Dendritic cell treated with granulocyte-macrophage colony-stimulating factor and Interleukin-4, amounts not matched to agents 40 ng/mL and 50 ng/mL, for 4 days (primary cell): ENCODE measurements around the gene IKBKE.

Experiments
- H3K27ac Mint-ChIP-seq: one replicate; pipeline ENCODE4 v1.8.0; 2022; ENCODE audit warnings: mild to moderate bottlenecking, mixed read lengths
- H3K27me3 Mint-ChIP-seq: one replicate; pipeline ENCODE4 v1.8.0; 2022; ENCODE audit warnings: mild to moderate bottlenecking, mixed read lengths
- H3K36me3 Mint-ChIP-seq: one replicate; pipeline ENCODE4 v1.8.0; 2022; ENCODE audit warnings: low read depth, mixed read lengths
- H3K4me1 Mint-ChIP-seq: one replicate; pipeline ENCODE4 v1.8.0; 2022; ENCODE audit warnings: low read depth, mixed read lengths
- H3K4me3 Mint-ChIP-seq: one replicate; pipeline ENCODE4 v1.8.0; 2022; ENCODE audit warnings: mild to moderate bottlenecking, moderate library complexity, mixed read lengths
- H3K9me3 Mint-ChIP-seq: one replicate; pipeline ENCODE4 v1.8.0; 2022; ENCODE audit warnings: mixed read lengths
- intact Hi-C: fragments of 100-400 bp; cut with micrococcal nuclease; formaldehyde crosslinking; loops from one replicate; pipeline ENCODE4 v1.15.0; 2022

Gene IKBKE

DNA sequence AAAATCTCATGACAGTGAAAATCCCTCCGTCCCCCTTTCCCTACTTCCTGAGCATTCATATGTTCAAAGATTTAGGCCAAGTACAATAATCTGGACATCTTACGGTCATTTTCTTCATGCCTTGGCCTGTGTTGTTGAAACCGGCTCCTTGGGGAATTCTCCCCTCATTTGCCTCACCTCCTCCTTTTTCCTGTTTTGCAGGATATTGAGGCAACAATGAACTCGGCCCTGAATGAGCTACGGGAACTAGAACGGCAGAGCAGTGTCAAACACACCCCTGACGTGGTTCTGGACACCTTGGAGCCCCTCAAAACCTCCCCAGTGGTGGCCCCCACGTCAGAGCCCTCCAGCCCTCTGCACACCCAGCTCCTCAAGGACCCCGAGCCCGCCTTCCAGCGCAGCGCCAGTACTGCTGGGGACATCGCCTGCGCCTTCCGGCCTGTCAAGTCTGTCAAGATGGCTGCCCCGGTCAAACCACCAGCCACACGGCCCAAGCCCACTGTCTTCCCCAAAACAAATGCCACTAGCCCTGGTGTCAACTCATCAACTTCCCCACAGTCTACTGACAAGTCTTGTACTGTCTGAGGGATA is 9.3 kb upstream of the IKBKE start:
- intact Hi-C loops: no loop called here
- Mint-ChIP-seq H3K4me1 (peaks cover 58% of the 10 kb centered on the region), H3K36me3 (peaks cover 78% of the 10 kb centered on the region), H3K4me3 (no peak overlapping the region), H3K9me3 (no peaks in the 10 kb centered on the region), H3K27ac (peak overlapping the region; percentile 39), H3K27me3 (peaks cover under 1% of the 10 kb centered on the region)

DNA sequence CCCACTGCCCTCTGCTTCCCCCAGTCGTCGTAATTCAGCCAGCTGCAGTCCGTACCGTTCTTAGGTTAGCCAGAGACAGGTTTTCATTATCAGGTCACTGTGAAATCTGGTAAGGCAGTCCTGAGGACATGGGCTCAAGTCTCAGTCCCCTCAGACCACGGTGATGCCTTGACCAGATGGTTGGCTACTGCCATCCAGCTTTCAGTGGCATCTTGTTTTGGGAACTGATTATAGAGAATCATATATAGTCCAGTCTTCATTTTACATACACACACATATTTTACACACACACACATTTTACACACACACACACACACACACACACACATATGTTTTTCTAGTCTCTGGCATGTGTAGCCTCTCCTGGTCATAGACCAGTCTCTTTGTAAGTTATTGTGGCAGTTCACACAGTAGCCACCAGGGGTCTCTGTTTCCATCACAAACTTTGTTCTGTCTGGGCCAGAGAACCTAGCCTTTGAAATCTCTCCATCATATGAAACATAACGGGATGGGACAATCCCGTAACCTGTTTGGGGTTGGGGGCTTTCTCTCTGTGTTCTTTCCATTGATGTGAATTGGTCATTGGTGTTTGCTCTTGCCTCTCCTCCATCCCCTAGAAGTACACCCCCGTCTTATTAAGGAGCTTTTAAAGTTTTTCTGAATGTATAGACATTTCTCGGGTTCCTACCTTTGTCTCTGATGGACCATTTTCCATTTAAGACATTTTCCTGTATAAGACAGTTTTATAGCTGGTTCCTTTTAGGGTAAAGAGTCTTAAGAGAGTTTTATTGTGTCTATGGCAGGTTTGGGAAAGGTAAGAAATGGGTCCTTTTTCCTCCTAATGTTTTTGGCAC is 8.4 kb upstream of the IKBKE start:
- intact Hi-C loops: no loop called here
- no peaks in the 10 kb centered on the region for H3K9me3 Mint-ChIP-seq
- H3K4me1 Mint-ChIP-seq: peaks cover 58% of the 10 kb centered on the region
- peak overlapping the region; percentile 39 for H3K27ac Mint-ChIP-seq
- H3K4me3 Mint-ChIP-seq: no peak overlapping the region
- peaks cover 70% of the 10 kb centered on the region for H3K36me3 Mint-ChIP-seq
- H3K27me3 Mint-ChIP-seq: peaks cover 5% of the 10 kb centered on the region

- H3K36me3 Mint-ChIP-seq: peaks cover 57% of the 10 kb centered on the region
- no peak overlapping the region for H3K4me3 Mint-ChIP-seq
- H3K9me3 Mint-ChIP-seq: no peaks in the 10 kb centered on the region
- peak overlapping the region; percentile 22 for H3K27ac Mint-ChIP-seq
- intact Hi-C loops: no loop called here
- peaks cover 6% of the 10 kb centered on the region for H3K27me3 Mint-ChIP-seq
- peaks cover 58% of the 10 kb centered on the region for H3K4me1 Mint-ChIP-seq
Observed at GRCh38 chr1:206463137-206463536, 7.1 kb upstream of the IKBKE start.

GRCh38 chr1:206463911-206464310 is 6.4 kb upstream of the IKBKE start:
- Mint-ChIP-seq H3K4me1 (peaks cover 60% of the 10 kb centered on the region), H3K27me3 (peaks cover 6% of the 10 kb centered on the region), H3K9me3 (no peaks in the 10 kb centered on the region), H3K4me3 (no peak overlapping the region), H3K27ac (peak overlapping the region; percentile 82), H3K36me3 (peaks cover 49% of the 10 kb centered on the region)
- intact Hi-C loops: no loop called here

DNA sequence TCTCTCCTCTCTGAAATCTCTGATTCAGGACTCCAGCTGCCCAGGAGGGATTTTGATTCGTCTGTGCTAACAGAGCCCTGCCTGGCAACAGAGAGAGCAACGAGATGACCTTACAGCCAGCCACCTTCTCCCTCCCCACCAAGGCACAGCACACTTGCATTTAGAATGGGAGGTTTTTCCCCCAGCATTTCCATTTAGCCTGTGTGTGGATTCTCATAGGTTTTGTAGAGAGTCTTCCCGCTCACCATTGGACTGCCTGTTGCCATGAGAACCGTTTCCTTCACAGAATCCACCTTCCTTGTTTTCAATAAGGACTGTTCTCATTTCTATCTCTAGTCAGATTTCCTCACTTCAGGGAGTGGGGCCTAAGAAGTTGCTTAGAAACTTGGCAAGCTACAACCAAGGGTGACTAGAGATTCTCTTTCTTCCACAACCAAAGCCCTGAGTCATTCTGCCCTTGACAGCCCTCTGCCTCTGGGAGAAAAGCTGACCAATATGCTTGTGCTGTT is 5.8 kb upstream of the IKBKE start:
- H3K4me1 Mint-ChIP-seq: peaks cover 66% of the 10 kb centered on the region
- no peak overlapping the region for H3K4me3 Mint-ChIP-seq
- peaks cover 43% of the 10 kb centered on the region for H3K36me3 Mint-ChIP-seq
- peaks cover 6% of the 10 kb centered on the region for H3K27me3 Mint-ChIP-seq
- H3K9me3 Mint-ChIP-seq: no peaks in the 10 kb centered on the region
- intact Hi-C loops: no loop called here
- H3K27ac Mint-ChIP-seq: peak overlapping the region; percentile 82

GRCh38 chr1:206465951-206466350 is 4.3 kb upstream of the IKBKE start:
- intact Hi-C loops: no loop called here
- peaks cover 35% of the 10 kb centered on the region for H3K36me3 Mint-ChIP-seq
- H3K4me1 Mint-ChIP-seq: peaks cover 79% of the 10 kb centered on the region
- H3K4me3 Mint-ChIP-seq: peak overlapping the region; percentile 23
- peak overlapping the region; percentile 82 for H3K27ac Mint-ChIP-seq
- no peaks in the 10 kb centered on the region for H3K9me3 Mint-ChIP-seq
- H3K27me3 Mint-ChIP-seq: peaks cover 6% of the 10 kb centered on the region

DNA sequence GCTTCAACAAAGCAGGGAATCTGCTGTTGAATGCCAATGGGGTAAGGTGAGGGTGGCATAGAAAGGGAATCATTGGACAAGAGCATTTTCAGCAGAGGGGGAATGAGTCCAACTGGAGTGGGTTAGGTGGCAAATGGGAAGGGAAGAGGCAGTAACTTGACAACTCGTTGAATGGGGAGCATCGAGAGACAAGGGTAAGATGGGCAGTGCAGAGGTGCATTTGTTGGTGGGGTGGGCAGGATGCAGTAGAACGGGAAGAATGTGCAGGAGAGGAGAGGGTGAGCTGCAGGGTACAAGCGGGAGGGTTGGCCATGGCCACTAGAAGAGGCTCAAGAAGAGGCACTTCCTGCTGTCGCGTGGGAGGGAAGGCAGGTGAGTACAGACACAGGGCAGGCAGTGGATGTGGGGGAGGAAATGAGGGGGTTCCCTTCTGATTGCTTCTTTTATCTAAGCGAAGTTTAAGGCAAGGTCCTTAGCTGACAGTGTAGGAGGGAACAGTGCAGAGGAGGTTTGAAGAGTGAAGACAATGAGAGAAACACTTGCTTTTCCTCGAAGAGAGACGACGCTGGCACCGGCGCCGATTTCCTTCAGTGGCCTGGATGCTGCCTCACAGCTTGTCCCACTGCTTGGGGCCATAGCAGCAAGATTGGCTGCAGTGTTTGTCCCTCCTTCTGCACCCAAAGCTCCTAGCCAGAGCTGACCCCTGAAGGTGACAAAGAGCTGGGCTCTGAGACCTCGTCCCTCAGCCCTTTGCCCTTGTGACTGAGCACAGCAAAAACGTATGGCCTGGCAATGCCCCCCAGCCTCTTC is 3.2 kb upstream of the IKBKE start:
- H3K4me1 Mint-ChIP-seq: peaks cover 90% of the 10 kb centered on the region
- intact Hi-C loops: no loop called here
- peaks cover 6% of the 10 kb centered on the region for H3K27me3 Mint-ChIP-seq
- H3K27ac Mint-ChIP-seq: peak overlapping the region; percentile 82
- H3K9me3 Mint-ChIP-seq: no peaks in the 10 kb centered on the region
- H3K36me3 Mint-ChIP-seq: peaks cover 24% of the 10 kb centered on the region
- H3K4me3 Mint-ChIP-seq: no peak overlapping the region

GRCh38 chr1:206467915-206468314 is 2.4 kb upstream of the IKBKE start:
- peak overlapping the region; percentile 82 for H3K27ac Mint-ChIP-seq
- peak overlapping the region; percentile 28 for H3K4me3 Mint-ChIP-seq
- H3K36me3 Mint-ChIP-seq: peaks cover 17% of the 10 kb centered on the region
- no peaks in the 10 kb centered on the region for H3K9me3 Mint-ChIP-seq
- H3K4me1 Mint-ChIP-seq: peaks cover 94% of the 10 kb centered on the region
- H3K27me3 Mint-ChIP-seq: peaks cover 6% of the 10 kb centered on the region
- intact Hi-C loops: no loop called here

DNA sequence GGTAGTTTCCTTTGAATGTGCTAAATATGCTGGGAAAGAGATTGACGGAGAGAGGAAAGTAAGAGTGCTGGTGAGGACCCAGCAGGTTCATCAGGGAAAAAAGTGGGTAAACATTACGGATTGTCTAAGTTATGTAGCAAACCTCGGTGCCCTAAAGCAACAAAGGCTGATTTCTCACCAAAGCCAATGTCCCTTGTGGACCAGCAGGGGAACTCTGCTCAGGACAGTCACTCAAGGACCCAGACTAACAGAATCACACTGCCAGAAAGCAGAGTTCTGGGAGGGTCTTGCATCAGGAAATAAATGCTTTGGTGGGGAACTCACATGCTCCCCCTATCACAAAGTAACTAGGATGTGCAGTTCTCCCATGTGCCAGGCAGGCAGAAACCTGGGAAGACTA is 1.7 kb upstream of the IKBKE start:
- no peak overlapping the region for H3K4me3 Mint-ChIP-seq
- peaks cover 17% of the 10 kb centered on the region for H3K36me3 Mint-ChIP-seq
- intact Hi-C loops: no loop called here
- peaks cover 96% of the 10 kb centered on the region for H3K4me1 Mint-ChIP-seq
- H3K27me3 Mint-ChIP-seq: peaks cover 6% of the 10 kb centered on the region
- no peaks in the 10 kb centered on the region for H3K9me3 Mint-ChIP-seq
- H3K27ac Mint-ChIP-seq: peak overlapping the region; percentile 82

- intact Hi-C loops: no loop called here
- Mint-ChIP-seq H3K36me3 (peaks cover 22% of the 10 kb centered on the region), H3K27me3 (peaks cover 6% of the 10 kb centered on the region), H3K4me3 (no peak overlapping the region), H3K4me1 (peaks cover 95% of the 10 kb centered on the region), H3K27ac (no peak overlapping the region), H3K9me3 (no peaks in the 10 kb centered on the region)
Observed at GRCh38 chr1:206469411-206469932, 804 bp upstream of the IKBKE start.

DNA sequence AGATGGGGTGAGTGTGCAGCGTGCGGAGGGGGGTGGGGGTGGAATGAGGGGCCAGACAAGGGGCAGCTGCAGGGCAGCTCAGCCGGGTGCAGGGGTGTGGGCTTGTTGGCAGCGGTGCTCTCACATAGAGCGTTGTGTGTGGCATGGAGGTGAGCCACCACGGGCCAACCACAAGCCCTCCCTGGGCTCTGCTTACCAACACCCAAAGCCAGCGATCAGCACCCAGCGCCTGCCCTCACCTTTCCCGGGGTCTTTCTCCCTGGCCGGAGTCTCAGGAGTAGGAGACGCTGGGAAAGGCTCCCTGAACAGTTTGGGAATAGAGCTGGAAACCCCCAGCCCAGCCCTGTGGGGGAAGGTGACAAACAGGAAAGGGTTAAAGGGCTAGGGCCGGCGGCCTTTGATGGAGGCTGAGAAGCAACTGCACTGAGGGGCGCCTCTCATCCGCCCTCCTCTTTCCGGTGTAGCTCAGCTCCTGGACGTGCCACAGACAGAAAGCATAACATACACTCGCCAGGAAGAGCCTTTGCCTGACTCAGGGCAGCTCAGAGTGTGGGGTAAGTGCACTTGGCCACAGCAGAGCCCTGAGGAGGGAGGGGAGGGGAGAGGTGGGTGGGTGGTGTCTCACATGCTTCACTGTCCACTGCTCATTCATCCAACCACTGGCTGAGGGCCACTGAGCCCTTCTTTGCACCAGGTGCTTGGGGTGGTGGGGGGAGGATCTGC is 577 bp downstream of the IKBKE start:
- peaks cover 6% of the 10 kb centered on the region for H3K27me3 Mint-ChIP-seq
- H3K4me3 Mint-ChIP-seq: peak overlapping the region; percentile 83
- peaks cover 35% of the 10 kb centered on the region for H3K36me3 Mint-ChIP-seq
- H3K4me1 Mint-ChIP-seq: peaks cover 82% of the 10 kb centered on the region
- H3K27ac Mint-ChIP-seq: peak overlapping the region; percentile 82
- no peaks in the 10 kb centered on the region for H3K9me3 Mint-ChIP-seq
- intact Hi-C loops: loop anchor here (10.0 kb wide), 1 partner anchor 194 kb away; no protein-coding TSS in a partner anchor

DNA sequence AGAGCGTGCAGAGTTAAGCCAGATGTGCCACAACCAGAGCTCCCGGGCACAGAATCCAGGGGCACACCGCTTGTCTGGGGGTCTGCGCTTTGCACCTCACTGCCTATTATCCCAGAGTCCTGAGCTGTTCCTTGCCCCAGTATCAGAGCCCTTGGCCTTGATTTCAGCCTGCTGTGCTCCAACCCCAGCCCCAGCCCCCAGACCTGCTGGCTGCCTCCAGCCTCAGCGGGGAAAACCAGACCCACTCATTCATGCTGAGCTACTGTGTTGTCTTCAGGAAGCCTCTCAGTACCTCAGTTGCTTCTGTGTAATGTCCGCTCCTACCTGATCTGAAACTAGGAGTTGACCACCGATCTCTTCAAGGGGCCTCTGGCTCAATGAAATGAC is 1.1 kb downstream of the IKBKE start:
- intact Hi-C loops: loop anchor here (10.0 kb wide), 1 partner anchor 193 kb away; no protein-coding TSS in a partner anchor
- peaks cover 41% of the 10 kb centered on the region for H3K36me3 Mint-ChIP-seq

DNA sequence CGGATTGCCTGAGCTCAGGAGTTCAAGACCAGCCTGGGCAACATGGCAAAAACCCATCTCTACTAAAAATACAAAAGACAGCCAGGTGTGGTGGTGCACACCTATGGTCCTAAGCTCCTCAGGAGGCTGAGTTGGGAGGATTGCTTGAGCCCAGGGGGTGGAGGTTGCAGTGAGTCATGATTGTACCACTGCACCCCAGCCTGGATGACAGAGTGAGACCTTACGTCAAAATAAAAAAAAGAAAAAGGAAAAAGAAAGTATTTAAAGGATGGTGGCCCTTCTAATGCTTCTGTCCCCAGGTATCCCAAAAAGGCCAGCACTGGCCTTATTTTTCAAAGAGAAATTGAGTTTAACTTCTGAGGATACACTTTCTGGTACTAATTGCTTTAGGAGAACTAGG is 1.7 kb downstream of the IKBKE start:
- H3K9me3 Mint-ChIP-seq: no peaks in the 10 kb centered on the region
- H3K27me3 Mint-ChIP-seq: no peaks in the 10 kb centered on the region
- H3K36me3 Mint-ChIP-seq: peaks cover 47% of the 10 kb centered on the region
- peaks cover 71% of the 10 kb centered on the region for H3K4me1 Mint-ChIP-seq
- H3K27ac Mint-ChIP-seq: peak overlapping the region; percentile 82
- intact Hi-C loops: loop anchor here (10.0 kb wide), 1 partner anchor 193 kb away; no protein-coding TSS in a partner anchor
- H3K4me3 Mint-ChIP-seq: peak overlapping the region; percentile 83

More for the DNA sequence above, 1.1 kb downstream of the IKBKE start:
- Mint-ChIP-seq H3K4me1 (peaks cover 77% of the 10 kb centered on the region), H3K4me3 (peak overlapping the region; percentile 83), H3K9me3 (no peaks in the 10 kb centered on the region), H3K27me3 (peaks cover 3% of the 10 kb centered on the region), H3K27ac (peak overlapping the region; percentile 82)
